ENCODE data around the gene MYO1B.

The MYO1B gene

GRCh38 chr2:191312163-191312562 is 67.0 kb downstream of the MYO1B start:
- H3K27me3 Mint-ChIP-seq = peaks cover 28% of the 10 kb centered on the region
- H3K4me1 Mint-ChIP-seq = no peaks in the 10 kb centered on the region
- no peak overlapping the region for H3K27ac Mint-ChIP-seq (ENCODE audit: low read depth)
- H3K9me3 Mint-ChIP-seq = no peaks in the 10 kb centered on the region
- H3K4me3 Mint-ChIP-seq = no peak overlapping the region
- ATAC-seq (replicated peaks; ENCODE audit: extremely low read depth, poor library complexity, severe bottlenecking) = no peak
- DNase-seq (ENCODE audit: low spot score in 2 of 2) = no peak
- peaks cover 2% of the 10 kb centered on the region for H3K36me3 Mint-ChIP-seq (ENCODE audit: insufficient read depth)

GRCh38 chr2:191312662-191313061 is 67.5 kb downstream of the MYO1B start:
- no peak for ATAC-seq (replicated peaks; ENCODE audit: extremely low read depth, poor library complexity, severe bottlenecking)
- H3K27me3 Mint-ChIP-seq = peaks cover 30% of the 10 kb centered on the region

GRCh38 chr2:191314697-191315364 is 69.6 kb downstream of the MYO1B start:
- Mint-ChIP-seq H3K9me3 (no peaks in the 10 kb centered on the region), H3K27me3 (peaks cover 30% of the 10 kb centered on the region), H3K36me3 (ENCODE audit: insufficient read depth) (peaks cover 2% of the 10 kb centered on the region), H3K4me3 (no peak overlapping the region), H3K27ac (ENCODE audit: low read depth) (no peak overlapping the region), H3K4me1 (no peaks in the 10 kb centered on the region)
- no peak for ATAC-seq (replicated peaks; ENCODE audit: extremely low read depth, poor library complexity, severe bottlenecking)
- DNase-seq (ENCODE audit: low spot score in 2 of 2) = no peak

More at GRCh38 chr2:191312662-191313061, 67.5 kb downstream of the MYO1B start:
- no peak overlapping the region for H3K4me3 Mint-ChIP-seq
- no peak for DNase-seq (ENCODE audit: low spot score in 2 of 2)
- no peaks in the 10 kb centered on the region for H3K4me1 Mint-ChIP-seq
- H3K36me3 Mint-ChIP-seq (ENCODE audit: insufficient read depth) = peaks cover 2% of the 10 kb centered on the region
- H3K9me3 Mint-ChIP-seq = no peaks in the 10 kb centered on the region
- no peak overlapping the region for H3K27ac Mint-ChIP-seq (ENCODE audit: low read depth)

GRCh38 chr2:191315365-191315752 is 70.2 kb downstream of the MYO1B start:
- H3K27me3 Mint-ChIP-seq = peaks cover 30% of the 10 kb centered on the region
- H3K4me1 Mint-ChIP-seq = no peaks in the 10 kb centered on the region
- peaks cover under 1% of the 10 kb centered on the region for H3K36me3 Mint-ChIP-seq (ENCODE audit: insufficient read depth)
- H3K27ac Mint-ChIP-seq (ENCODE audit: low read depth) = no peak overlapping the region
- ATAC-seq (replicated peaks; ENCODE audit: extremely low read depth, poor library complexity, severe bottlenecking) (no peak), DNase-seq (ENCODE audit: low spot score in 2 of 2) (no peak)
- no peak overlapping the region for H3K4me3 Mint-ChIP-seq
- no peaks in the 10 kb centered on the region for H3K9me3 Mint-ChIP-seq

- no peak overlapping the region for H3K4me3 Mint-ChIP-seq
- ATAC-seq (replicated peaks; ENCODE audit: extremely low read depth, poor library complexity, severe bottlenecking) = no peak
- H3K4me1 Mint-ChIP-seq = no peaks in the 10 kb centered on the region
Measured at GRCh38 chr2:191316246-191316994, 71.2 kb downstream of the MYO1B start.

GRCh38 chr2:191318037-191318728 is 73.0 kb downstream of the MYO1B start:
- Mint-ChIP-seq H3K27ac (ENCODE audit: low read depth) (no peak overlapping the region), H3K4me3 (no peak overlapping the region), H3K9me3 (no peaks in the 10 kb centered on the region), H3K27me3 (peaks cover 56% of the 10 kb centered on the region), H3K36me3 (ENCODE audit: insufficient read depth) (no peaks in the 10 kb centered on the region), H3K4me1 (peaks cover 14% of the 10 kb centered on the region)
- ATAC-seq (replicated peaks; ENCODE audit: extremely low read depth, poor library complexity, severe bottlenecking) (no peak), DNase-seq (ENCODE audit: low spot score in 2 of 2) (no peak)

More at GRCh38 chr2:191316246-191316994, 71.2 kb downstream of the MYO1B start:
- H3K36me3 Mint-ChIP-seq (ENCODE audit: insufficient read depth) = no peaks in the 10 kb centered on the region
- H3K27me3 Mint-ChIP-seq = peaks cover 38% of the 10 kb centered on the region
- no peak overlapping the region for H3K27ac Mint-ChIP-seq (ENCODE audit: low read depth)
- no peaks in the 10 kb centered on the region for H3K9me3 Mint-ChIP-seq
- no peak for DNase-seq (ENCODE audit: low spot score in 2 of 2)

- no peak for DNase-seq (ENCODE audit: low spot score in 2 of 2)
- H3K9me3 Mint-ChIP-seq = no peaks in the 10 kb centered on the region
- no peak for ATAC-seq (replicated peaks; ENCODE audit: extremely low read depth, poor library complexity, severe bottlenecking)
- H3K36me3 Mint-ChIP-seq (ENCODE audit: insufficient read depth) = no peaks in the 10 kb centered on the region
- peaks cover 14% of the 10 kb centered on the region for H3K4me1 Mint-ChIP-seq
- H3K27ac Mint-ChIP-seq (ENCODE audit: low read depth) = no peak overlapping the region
- H3K4me3 Mint-ChIP-seq = no peak overlapping the region
- H3K27me3 Mint-ChIP-seq = peaks cover 56% of the 10 kb centered on the region
Measured at GRCh38 chr2:191318729-191319078, 73.5 kb downstream of the MYO1B start.

- H3K27me3 Mint-ChIP-seq = peaks cover 59% of the 10 kb centered on the region
- no peak for ATAC-seq (replicated peaks; ENCODE audit: extremely low read depth, poor library complexity, severe bottlenecking)
- no peak for DNase-seq (ENCODE audit: low spot score in 2 of 2)
- H3K36me3 Mint-ChIP-seq (ENCODE audit: insufficient read depth) = no peaks in the 10 kb centered on the region
- H3K4me1 Mint-ChIP-seq = peaks cover 14% of the 10 kb centered on the region
- no peak overlapping the region for H3K4me3 Mint-ChIP-seq
- no peaks in the 10 kb centered on the region for H3K9me3 Mint-ChIP-seq
- H3K27ac Mint-ChIP-seq (ENCODE audit: low read depth) = no peak overlapping the region
Measured at GRCh38 chr2:191319186-191319585, 74.0 kb downstream of the MYO1B start.

GRCh38 chr2:191320881-191321280 is 75.7 kb downstream of the MYO1B start:
- Mint-ChIP-seq H3K4me1 (peaks cover 14% of the 10 kb centered on the region), H3K27me3 (peaks cover 60% of the 10 kb centered on the region)
- ATAC-seq (replicated peaks; ENCODE audit: extremely low read depth, poor library complexity, severe bottlenecking) = no peak

GRCh38 chr2:191321861-191322662 is 76.9 kb downstream of the MYO1B start:
- H3K27me3 Mint-ChIP-seq = peaks cover 60% of the 10 kb centered on the region
- no peaks in the 10 kb centered on the region for H3K9me3 Mint-ChIP-seq
- H3K36me3 Mint-ChIP-seq (ENCODE audit: insufficient read depth) = no peaks in the 10 kb centered on the region
- H3K4me1 Mint-ChIP-seq = peaks cover 14% of the 10 kb centered on the region
- ATAC-seq (replicated peaks; ENCODE audit: extremely low read depth, poor library complexity, severe bottlenecking) = peak; percentile 40
- no peak overlapping the region for H3K27ac Mint-ChIP-seq (ENCODE audit: low read depth)
- no peak for DNase-seq (ENCODE audit: low spot score in 2 of 2)
- no peak overlapping the region for H3K4me3 Mint-ChIP-seq

More at GRCh38 chr2:191320881-191321280, 75.7 kb downstream of the MYO1B start:
- Mint-ChIP-seq H3K4me3 (no peak overlapping the region), H3K36me3 (ENCODE audit: insufficient read depth) (no peaks in the 10 kb centered on the region), H3K9me3 (no peaks in the 10 kb centered on the region), H3K27ac (ENCODE audit: low read depth) (no peak overlapping the region)
- no peak for DNase-seq (ENCODE audit: low spot score in 2 of 2)

- ATAC-seq (replicated peaks; ENCODE audit: extremely low read depth, poor library complexity, severe bottlenecking) (no peak), DNase-seq (ENCODE audit: low spot score in 2 of 2) (no peak)
- Mint-ChIP-seq H3K36me3 (ENCODE audit: insufficient read depth) (no peaks in the 10 kb centered on the region), H3K4me1 (peaks cover 14% of the 10 kb centered on the region), H3K9me3 (no peaks in the 10 kb centered on the region), H3K27ac (ENCODE audit: low read depth) (no peak overlapping the region), H3K27me3 (peaks cover 66% of the 10 kb centered on the region), H3K4me3 (no peak overlapping the region)
Measured at GRCh38 chr2:191322828-191323506, 77.8 kb downstream of the MYO1B start.

All from central memory CD8-positive, alpha-beta T cell (primary cell).